ENCODE measurements around the gene CPNE2. TPM values are rescaled to one million over a fixed set of nuclear protein-coding genes. Genes with fewer than 3 reads are reported as not detected.

CPNE2 gene
- total RNA-seq, 5 donors from 2014 or later (not counting 1 experiment from before 2014, with no cell fraction given) = 5.5 to 9.3 (median 6.1) TPM

DNA sequence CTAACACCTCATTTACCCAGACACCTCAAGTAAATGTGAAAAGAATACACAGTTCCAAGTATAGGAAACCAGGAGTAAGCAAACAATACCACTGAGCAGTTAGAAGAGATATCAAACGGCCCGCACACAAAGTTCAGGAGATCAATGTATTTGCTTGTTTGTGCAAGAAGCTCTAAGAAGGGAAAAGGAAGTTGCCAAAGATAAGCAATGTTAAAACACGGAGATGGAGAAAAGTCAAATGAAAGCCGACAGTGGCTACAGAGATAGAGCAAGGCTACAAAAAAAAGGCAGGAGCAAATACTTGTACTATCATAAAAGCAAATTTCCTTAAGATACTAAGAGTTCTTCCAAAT lies 63.9 kb downstream of the CPNE2 start:
- ATAC-seq (replicated peaks in 1 of 4) (peak in 1 of 4 experiments; percentile 24), DNase-seq (no peak)
- Histone ChIP-seq H3K27me3 (replicated peaks in 1 of 2; ENCODE audit: control insufficient read depth in 2 of 2, extremely low read depth in 1 of 2, insufficient read depth in 2 of 2, low read length in 1 of 2) (no peaks in the 10 kb centered on the region), H3K9me3 (no peaks in the 10 kb centered on the region), H3K27ac (ENCODE audit: low read length) (no peak overlapping the region), H3K4me1 (ENCODE audit: control insufficient read depth in 1 of 2, extremely low read depth in 1 of 2, insufficient read depth in 2 of 2, low read length in 2 of 2) (peaks cover 4 to 15% of the 10 kb centered on the region in 2 experiments), H3K4me3 (ENCODE audit: control insufficient read depth in 1 of 2, extremely low read depth in 1 of 2, low read length in 1 of 2) (no peak overlapping the region), H3K36me3 (ENCODE audit: control insufficient read depth in 2 of 2, extremely low read depth in 1 of 2, insufficient read depth in 1 of 2, low read length in 1 of 2) (peaks cover 4 to 82% of the 10 kb centered on the region in 2 donors)
- ChIA-PET POLR2A (interaction anchor here in 1 of 2 donors (0.6 kb wide), 1 partner anchor 331 kb away, joined by 3 read pairs; no protein-coding TSS in a partner anchor), CTCF (interaction anchor here in 1 of 2 donors (0.5 kb wide), 1 partner anchor 88 kb away, joined by 3 read pairs; no protein-coding TSS in a partner anchor)
- Mint-ChIP-seq H3K4me1 (peaks cover 20 to 50% (median 27%) of the 10 kb centered on the region in 3 donors), H3K9me3 (no peaks in the 10 kb centered on the region), H3K4me3 (peak overlapping the region in 1 of 3 donors; percentile 38), H3K27ac (peak overlapping the region; percentile 40 to 67), H3K27me3 (no peaks in the 10 kb centered on the region), H3K36me3 (peaks cover 71% of the 10 kb centered on the region)
- WGBS (ENCODE audit: insufficient coverage) = no CpG with 5 or more reads among the region's 4 CpGs

DNA sequence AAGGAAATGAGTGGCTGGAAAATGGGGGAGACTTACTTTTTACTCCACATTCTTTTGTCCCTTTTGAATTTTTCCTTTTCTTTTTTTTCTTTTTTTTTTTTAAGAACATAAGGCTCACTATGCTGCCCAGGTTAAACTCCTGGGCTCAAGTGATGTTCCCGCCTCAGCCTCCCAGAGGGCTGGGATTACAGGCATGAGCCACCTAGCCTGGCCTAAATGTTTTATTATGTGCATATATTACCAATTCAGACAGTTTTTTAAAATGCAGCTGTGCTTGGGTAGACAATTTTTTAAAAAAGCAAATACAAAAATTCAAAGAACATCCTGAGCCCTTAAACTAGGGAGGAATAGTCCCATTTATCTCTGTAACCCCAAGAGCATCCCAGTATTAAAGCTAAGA lies 65.2 kb downstream of the CPNE2 start:
- H3K4me3 Mint-ChIP-seq = no peak overlapping the region
- no peaks in the 10 kb centered on the region for H3K9me3 Mint-ChIP-seq
- H3K27ac Mint-ChIP-seq = no peak overlapping the region
- Histone ChIP-seq H3K9me3 (no peaks in the 10 kb centered on the region), H3K36me3 (ENCODE audit: control insufficient read depth in 2 of 2, extremely low read depth in 1 of 2, insufficient read depth in 1 of 2, low read length in 1 of 2) (peaks cover 4 to 79% of the 10 kb centered on the region in 2 donors), H3K4me3 (ENCODE audit: control insufficient read depth in 1 of 2, extremely low read depth in 1 of 2, low read length in 1 of 2) (no peak overlapping the region), H3K27ac (ENCODE audit: low read length) (no peak overlapping the region), H3K27me3 (replicated peaks in 1 of 2; ENCODE audit: control insufficient read depth in 2 of 2, extremely low read depth in 1 of 2, insufficient read depth in 2 of 2, low read length in 1 of 2) (no peaks in the 10 kb centered on the region), H3K4me1 (ENCODE audit: control insufficient read depth in 1 of 2, extremely low read depth in 1 of 2, insufficient read depth in 2 of 2, low read length in 2 of 2) (peaks cover 4 to 12% of the 10 kb centered on the region in 2 experiments)
- peaks cover 13 to 40% (median 17%) of the 10 kb centered on the region in 3 donors for H3K4me1 Mint-ChIP-seq
- DNase-seq = no peak
- ATAC-seq (replicated peaks in 1 of 4) = no peak
- CTCF ChIA-PET = interaction anchor here in 1 of 2 donors (0.5 kb wide), 1 partner anchor 59 kb away, joined by 3 read pairs; no protein-coding TSS in a partner anchor
- peaks cover 65% of the 10 kb centered on the region for H3K36me3 Mint-ChIP-seq
- POLR2A ChIA-PET = no interaction called here
- no CpG with 5 or more reads among the region's 1 CpG for WGBS (ENCODE audit: insufficient coverage)
- no peaks in the 10 kb centered on the region for H3K27me3 Mint-ChIP-seq

DNA sequence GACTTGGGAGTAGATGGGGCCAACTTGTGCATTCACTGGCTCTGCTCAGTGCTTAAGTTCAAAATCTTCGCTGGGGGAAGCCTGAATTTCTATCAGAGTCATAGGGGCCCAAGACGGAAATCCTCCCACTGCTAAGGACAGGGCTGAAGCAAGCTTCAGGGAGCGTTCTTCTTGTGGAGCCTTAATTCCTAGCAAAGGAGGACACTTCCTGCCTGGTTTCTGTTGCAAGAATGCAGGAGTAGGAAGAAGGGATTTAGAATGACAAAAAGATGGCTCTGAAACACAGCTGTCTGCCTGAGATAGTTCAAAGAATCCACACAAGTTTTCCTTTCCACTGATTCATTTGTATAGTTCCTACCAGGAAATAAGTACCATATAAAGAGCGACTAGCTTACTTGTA lies 67.1 kb downstream of the CPNE2 start:
- no peak for DNase-seq
- peaks cover 4 to 12% of the 10 kb centered on the region in 2 experiments for H3K4me1 ChIP-seq (ENCODE audit: control insufficient read depth in 1 of 2, extremely low read depth in 1 of 2, insufficient read depth in 2 of 2, low read length in 2 of 2)
- CTCF ChIA-PET = interaction anchor here in 1 of 2 donors (0.6 kb wide), 1 partner anchor 258 kb away, joined by 3 read pairs; no protein-coding TSS in a partner anchor
- no peaks in the 10 kb centered on the region for H3K9me3 ChIP-seq
- Mint-ChIP-seq H3K4me3 (no peak overlapping the region), H3K9me3 (no peaks in the 10 kb centered on the region), H3K27me3 (no peaks in the 10 kb centered on the region), H3K4me1 (peaks cover 12 to 37% (median 16%) of the 10 kb centered on the region in 3 donors), H3K36me3 (peaks cover 58% of the 10 kb centered on the region), H3K27ac (no peak overlapping the region)
- H3K27me3 ChIP-seq (replicated peaks in 1 of 2; ENCODE audit: control insufficient read depth in 2 of 2, extremely low read depth in 1 of 2, insufficient read depth in 2 of 2, low read length in 1 of 2) = no peaks in the 10 kb centered on the region
- POLR2A ChIA-PET = no interaction called here
- H3K27ac ChIP-seq (ENCODE audit: low read length) = no peak overlapping the region
- no peak overlapping the region for H3K4me3 ChIP-seq (ENCODE audit: control insufficient read depth in 1 of 2, extremely low read depth in 1 of 2, low read length in 1 of 2)
- peaks cover 0 to 75% of the 10 kb centered on the region in 2 donors for H3K36me3 ChIP-seq (ENCODE audit: control insufficient read depth in 2 of 2, extremely low read depth in 1 of 2, insufficient read depth in 1 of 2, low read length in 1 of 2)
- no peak for ATAC-seq (replicated peaks in 1 of 4)
- WGBS (ENCODE audit: insufficient coverage) = 100% methylated on average over 1 of the region's 4 CpGs

DNA sequence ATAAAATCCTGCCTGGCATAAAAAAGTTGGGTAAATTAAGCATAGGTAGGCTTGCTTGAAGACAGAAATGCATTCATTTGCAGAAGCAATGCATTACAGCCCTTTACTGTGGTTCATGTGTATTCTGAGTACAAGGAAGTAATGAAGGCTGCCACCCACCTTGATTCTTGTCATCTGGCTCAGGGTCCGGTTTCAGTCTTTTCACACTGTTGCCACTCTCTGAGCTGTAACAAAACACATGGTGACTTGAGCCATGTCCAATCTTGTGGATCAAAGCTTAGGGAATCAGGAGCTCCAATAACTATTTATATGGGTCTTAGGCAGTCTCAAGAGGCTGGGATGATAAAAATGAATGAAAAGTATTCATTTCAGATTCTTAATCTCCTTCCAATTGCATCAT lies 71.5 kb downstream of the CPNE2 start:
- H3K36me3 Mint-ChIP-seq = peaks cover 52% of the 10 kb centered on the region
- ATAC-seq (replicated peaks in 1 of 4) = no peak
- no peaks in the 10 kb centered on the region for H3K27me3 Mint-ChIP-seq
- H3K9me3 Mint-ChIP-seq = no peaks in the 10 kb centered on the region
- no peak overlapping the region for H3K27ac Mint-ChIP-seq
- WGBS (ENCODE audit: insufficient coverage) = 50% methylated on average over 1 of the region's 1 CpG
- peaks cover 14 to 26% (median 15%) of the 10 kb centered on the region in 3 donors for H3K4me1 Mint-ChIP-seq
- H3K4me3 Mint-ChIP-seq = no peak overlapping the region
- Histone ChIP-seq H3K4me1 (ENCODE audit: control insufficient read depth in 1 of 2, extremely low read depth in 1 of 2, insufficient read depth in 2 of 2, low read length in 2 of 2) (peaks cover 0 to 2% of the 10 kb centered on the region in 2 experiments), H3K27ac (ENCODE audit: low read length) (no peak overlapping the region), H3K9me3 (no peaks in the 10 kb centered on the region), H3K27me3 (replicated peaks in 1 of 2; ENCODE audit: control insufficient read depth in 2 of 2, extremely low read depth in 1 of 2, insufficient read depth in 2 of 2, low read length in 1 of 2) (no peaks in the 10 kb centered on the region), H3K36me3 (ENCODE audit: control insufficient read depth in 2 of 2, extremely low read depth in 1 of 2, insufficient read depth in 1 of 2, low read length in 1 of 2) (peaks cover 0 to 58% of the 10 kb centered on the region in 2 donors), H3K4me3 (ENCODE audit: control insufficient read depth in 1 of 2, extremely low read depth in 1 of 2, low read length in 1 of 2) (no peak overlapping the region)
- ChIA-PET POLR2A (no interaction called here), CTCF (no interaction called here)
- DNase-seq = no peak

DNA sequence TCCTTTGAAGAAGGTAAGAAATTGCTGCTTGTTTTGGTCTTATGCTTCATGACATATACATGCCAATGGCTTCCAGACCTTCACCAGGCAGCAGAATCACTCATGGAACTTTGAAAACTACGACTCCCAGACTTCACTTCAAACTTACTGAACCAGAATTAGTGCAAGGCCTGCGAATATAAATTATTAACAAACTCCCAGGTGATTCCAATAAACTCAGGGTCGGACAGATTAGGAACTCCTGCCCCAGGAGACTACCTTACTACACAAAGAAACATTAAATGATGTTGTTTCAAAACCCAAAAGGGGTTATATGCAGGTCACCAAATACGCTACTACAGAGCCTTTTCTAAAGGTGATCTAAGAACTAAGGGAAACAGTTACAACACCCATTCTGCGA lies 73.1 kb downstream of the CPNE2 start:
- Histone ChIP-seq H3K4me1 (ENCODE audit: control insufficient read depth in 1 of 2, extremely low read depth in 1 of 2, insufficient read depth in 2 of 2, low read length in 2 of 2) (peaks cover 0 to 2% of the 10 kb centered on the region in 2 experiments), H3K36me3 (ENCODE audit: control insufficient read depth in 2 of 2, extremely low read depth in 1 of 2, insufficient read depth in 1 of 2, low read length in 1 of 2) (peaks cover under 1 to 63% of the 10 kb centered on the region in 2 donors), H3K27me3 (replicated peaks in 1 of 2; ENCODE audit: control insufficient read depth in 2 of 2, extremely low read depth in 1 of 2, insufficient read depth in 2 of 2, low read length in 1 of 2) (no peaks in the 10 kb centered on the region), H3K4me3 (ENCODE audit: control insufficient read depth in 1 of 2, extremely low read depth in 1 of 2, low read length in 1 of 2) (no peak overlapping the region), H3K9me3 (no peaks in the 10 kb centered on the region), H3K27ac (ENCODE audit: low read length) (no peak overlapping the region)
- ATAC-seq (replicated peaks in 1 of 4) (no peak), DNase-seq (no peak)
- Mint-ChIP-seq H3K4me1 (peaks cover 14 to 17% (median 15%) of the 10 kb centered on the region in 3 donors), H3K27me3 (no peaks in the 10 kb centered on the region), H3K4me3 (no peak overlapping the region), H3K36me3 (peaks cover 43% of the 10 kb centered on the region), H3K9me3 (no peaks in the 10 kb centered on the region), H3K27ac (no peak overlapping the region)
- CTCF ChIA-PET = no interaction called here
- POLR2A ChIA-PET = interaction anchor here in 1 of 2 donors (0.6 kb wide), 1 partner anchor 12 kb away, joined by 4 read pairs; no protein-coding TSS in a partner anchor
- WGBS (ENCODE audit: insufficient coverage) = 90% methylated on average over 3 of the region's 5 CpGs

DNA sequence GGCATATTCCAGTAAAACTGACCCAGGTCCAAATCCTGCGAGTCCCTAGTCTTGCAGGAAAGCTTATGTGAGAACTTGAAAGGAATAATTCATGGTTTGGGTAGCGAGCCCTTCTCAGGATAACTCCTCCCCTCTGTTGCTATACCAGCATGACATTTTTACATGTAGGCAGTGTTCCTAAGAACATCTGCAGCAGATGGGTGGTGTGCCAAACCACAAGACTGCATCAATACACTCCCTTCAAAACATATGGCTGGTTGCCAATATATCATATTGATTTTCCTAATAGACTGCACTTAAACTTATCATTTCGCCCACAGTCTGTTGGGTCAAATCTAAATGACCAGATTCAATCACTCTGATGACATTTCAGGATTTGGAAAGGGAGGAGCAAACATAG lies 73.6 kb downstream of the CPNE2 start:
- no peak for ATAC-seq (replicated peaks in 1 of 4)
- peaks cover 2 to 62% of the 10 kb centered on the region in 2 donors for H3K36me3 ChIP-seq (ENCODE audit: control insufficient read depth in 2 of 2, extremely low read depth in 1 of 2, insufficient read depth in 1 of 2, low read length in 1 of 2)
- WGBS (ENCODE audit: insufficient coverage) = no CpG with 5 or more reads among the region's 3 CpGs

More for the DNA sequence above, 73.6 kb downstream of the CPNE2 start:
- no peak overlapping the region for H3K4me3 ChIP-seq (ENCODE audit: control insufficient read depth in 1 of 2, extremely low read depth in 1 of 2, low read length in 1 of 2)
- ChIA-PET POLR2A (no interaction called here), CTCF (no interaction called here)
- no peak overlapping the region for H3K27ac ChIP-seq (ENCODE audit: low read length)
- H3K4me3 Mint-ChIP-seq = no peak overlapping the region
- no peaks in the 10 kb centered on the region for H3K9me3 Mint-ChIP-seq
- no peak for DNase-seq
- no peaks in the 10 kb centered on the region for H3K27me3 Mint-ChIP-seq
- no peaks in the 10 kb centered on the region for H3K9me3 ChIP-seq
- H3K27ac Mint-ChIP-seq = no peak overlapping the region
- peaks cover 0 to under 1% of the 10 kb centered on the region in 2 experiments for H3K4me1 ChIP-seq (ENCODE audit: control insufficient read depth in 1 of 2, extremely low read depth in 1 of 2, insufficient read depth in 2 of 2, low read length in 2 of 2)
- H3K36me3 Mint-ChIP-seq = peaks cover 43% of the 10 kb centered on the region
- H3K27me3 ChIP-seq (replicated peaks in 1 of 2; ENCODE audit: control insufficient read depth in 2 of 2, extremely low read depth in 1 of 2, insufficient read depth in 2 of 2, low read length in 1 of 2) = no peaks in the 10 kb centered on the region
- H3K4me1 Mint-ChIP-seq = peaks cover 12 to 13% (median 12%) of the 10 kb centered on the region in 3 donors

All from T-cell (primary cell).